Neural cell (in vitro differentiated cells): ENCODE results near the gene SPANXN3. TPM values are rescaled to one million over a fixed set of nuclear protein-coding genes. Genes with fewer than 3 reads are reported as not detected.

ENCODE experiments used
- H2AFZ ChIP-seq: fragments of 200-600, 300-800 bp; sonication (generic), shearing (Covaris generic); 2 replicates; pipeline ENCODE4 v1.6.0; 2014; ENCODE audit warnings: low read depth, mild to moderate bottlenecking, antibody characterized with exemption, low read length, moderate library complexity
- H3F3A ChIP-seq: fragments of 200-600 bp; shearing (Covaris generic); 2 replicates; pipeline ENCODE4 v1.6.1; 2016; ENCODE audit warnings: mild to moderate bottlenecking, moderate library complexity, mixed read lengths, antibody characterized with exemption, low read length; ENCODE audit not compliant: insufficient read depth, poor library complexity, severe bottlenecking
- H3K27ac ChIP-seq: fragments of 200-600, 300-800 bp; sonication (generic), shearing (Covaris generic); 2 replicates; pipeline ENCODE4 v1.5.1; 2014; ENCODE audit warnings: mild to moderate bottlenecking, low read length, moderate library complexity
- H3K27me3 ChIP-seq: fragments of 300-800, 200-600 bp; sonication (generic), shearing (Covaris generic); 2 replicates; pipeline ENCODE4 v1.6.0; 2014; ENCODE audit warnings: mild to moderate bottlenecking, low read depth, low read length, moderate library complexity; ENCODE audit not compliant: insufficient read depth
- H3K36me3 ChIP-seq: fragments of 300-800, 200-600 bp; sonication (generic), shearing (Covaris generic); 2 replicates; pipeline ENCODE4 v1.5.1; 2014; ENCODE audit warnings: mild to moderate bottlenecking, antibody characterized with exemption, low read length, moderate library complexity; ENCODE audit not compliant: insufficient read depth
- H3K4me2 ChIP-seq: fragments of 300-800, 200-600 bp; sonication (generic), shearing (Covaris generic); 2 replicates; pipeline ENCODE4 v1.6.0; 2014; ENCODE audit warnings: mild to moderate bottlenecking, low read length
- H3K4me3 ChIP-seq: fragments of 300-800, 200-600 bp; sonication (generic), shearing (Covaris generic); 2 replicates; pipeline ENCODE4 v1.5.1; 2014; ENCODE audit warnings: mild to moderate bottlenecking, low read length, moderate library complexity
- H3K79me2 ChIP-seq: fragments of 200-600 bp; shearing (Covaris generic); replicated peaks from 2 replicates; pipeline ENCODE4 v1.6.0; 2014; ENCODE audit warnings: mild to moderate bottlenecking, low read length, moderate library complexity; ENCODE audit not compliant: insufficient read depth
- H3K9ac ChIP-seq: fragments of 300-800, 200-600 bp; sonication (generic), shearing (Covaris generic); 2 replicates; pipeline ENCODE4 v1.6.1; 2016; ENCODE audit warnings: mild to moderate bottlenecking, low read length, mixed read lengths
- H3K9me2 ChIP-seq: fragments of 200-600 bp; shearing (Covaris generic); 2 replicates; pipeline ENCODE4 v1.6.1; 2016; ENCODE audit warnings: mild to moderate bottlenecking, low read length, mixed read lengths; ENCODE audit not compliant: insufficient read depth
- H3K9me3 ChIP-seq: fragments of 200-600, 300-800 bp; sonication (generic), shearing (Covaris generic); 2 replicates; pipeline ENCODE4 v1.6.1; 2016; ENCODE audit warnings: mild to moderate bottlenecking, mixed run types, low read length, moderate library complexity, mixed read lengths
- H4K20me1 ChIP-seq: fragments of 200-600 bp; shearing (Covaris generic); 2 replicates; pipeline ENCODE4 v1.6.1; 2016; ENCODE audit warnings: mild to moderate bottlenecking, mixed run types; ENCODE audit not compliant: insufficient read depth
- EP300 ChIP-seq: fragments of 450-650 bp; conservative IDR thresholded peaks from 2 replicates; pipeline ENCODE4 v1.6.1; 2014; ENCODE audit warnings: antibody characterized with exemption, mild to moderate bottlenecking, moderate library complexity; ENCODE audit not compliant: poor library complexity, severe bottlenecking
- EZH2 ChIP-seq: fragments of 200-600, 300-800 bp; shearing (Covaris generic), sonication (generic); IDR thresholded peaks from 2 replicates; pipeline ENCODE4 v1.6.1; 2014; ENCODE audit warnings: antibody characterized with exemption, low read length, borderline replicate concordance, mild to moderate bottlenecking; ENCODE audit not compliant: insufficient read depth, poor library complexity, severe bottlenecking
- MXI1 ChIP-seq: fragments of 450-650 bp; conservative IDR thresholded peaks from 2 replicates; pipeline ENCODE4 v1.6.1; 2014; ENCODE audit warnings: antibody characterized with exemption, mild to moderate bottlenecking; ENCODE audit not compliant: poor library complexity, severe bottlenecking
- POLR2AphosphoS5 ChIP-seq: IDR thresholded peaks from 2 replicates; pipeline ENCODE4 v1.6.1; 2012
- RAD21 ChIP-seq: fragments of 450-650 bp; conservative IDR thresholded peaks from 2 replicates; pipeline ENCODE4 v1.6.1; 2014; ENCODE audit warnings: antibody characterized with exemption, mild to moderate bottlenecking, moderate library complexity
- SMC3 ChIP-seq: fragments of 450-650 bp; conservative IDR thresholded peaks from 2 replicates; pipeline ENCODE4 v1.6.1; 2014; ENCODE audit warnings: antibody characterized with exemption, mild to moderate bottlenecking, moderate library complexity; ENCODE audit not compliant: poor library complexity
- TAF1 ChIP-seq: IDR thresholded peaks from 2 replicates; pipeline ENCODE4 v1.6.1; 2012; ENCODE audit warnings: low read depth
- polyA plus RNA-seq: library from polyadenylated mRNA; depleted of rRNA; stranded (reverse); fragments of >200 nt; gene quantifications from 2 replicates; pipeline ENCODE4 v1.2.3, GENCODE V29; 2014
- TF ChIP-seq, protein P1 (sequence below): fragments of 450-650 bp; IDR thresholded peaks from 2 replicates; pipeline ENCODE4 v1.5.1; 2014; ENCODE audit warnings: antibody characterized with exemption, mild to moderate bottlenecking, moderate library complexity; ENCODE audit not compliant: poor library complexity, severe bottlenecking
- TF ChIP-seq, protein P2 (sequence below): IDR thresholded peaks from 2 replicates; pipeline ENCODE4 v1.6.1; 2012; ENCODE audit warnings: borderline replicate concordance

SPANXN3 gene
- polyA plus RNA-seq, 1 donor from 2014 or later = not detected

DNA sequence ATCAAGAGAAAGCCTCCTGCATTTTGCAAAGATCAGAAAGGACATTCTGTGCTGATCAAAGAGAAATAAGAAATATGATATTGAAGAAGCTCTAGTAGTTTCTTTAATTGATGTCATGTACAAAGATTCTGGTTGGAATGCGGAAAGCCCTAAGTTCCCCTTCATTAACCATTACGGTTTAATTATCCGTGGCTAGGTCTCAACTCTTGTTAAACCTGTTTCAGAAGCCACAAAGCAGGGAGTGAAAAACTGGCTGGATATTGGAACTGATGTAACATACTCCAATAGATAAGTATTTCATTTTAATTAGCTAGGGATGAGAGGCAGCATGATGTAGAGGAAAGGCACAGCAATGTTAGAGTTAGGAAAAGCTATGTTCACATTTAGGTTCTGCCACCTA is 55.7 kb downstream of the SPANXN3 start:
- Histone ChIP-seq H3K4me2 (no peak overlapping the region), H3K4me3 (no peak overlapping the region), H3K9me3 (no peaks in the 10 kb centered on the region), H3K9me2 (no peaks in the 10 kb centered on the region), H3F3A (no peaks in the 10 kb centered on the region), H3K36me3 (no peaks in the 10 kb centered on the region), H3K9ac (no peak overlapping the region), H3K27ac (no peak overlapping the region), H3K79me2 (no peaks in the 10 kb centered on the region), H3K27me3 (no peaks in the 10 kb centered on the region), H4K20me1 (no peaks in the 10 kb centered on the region), H2AFZ (no peak overlapping the region)
- TF ChIP-seq, protein P1, sequence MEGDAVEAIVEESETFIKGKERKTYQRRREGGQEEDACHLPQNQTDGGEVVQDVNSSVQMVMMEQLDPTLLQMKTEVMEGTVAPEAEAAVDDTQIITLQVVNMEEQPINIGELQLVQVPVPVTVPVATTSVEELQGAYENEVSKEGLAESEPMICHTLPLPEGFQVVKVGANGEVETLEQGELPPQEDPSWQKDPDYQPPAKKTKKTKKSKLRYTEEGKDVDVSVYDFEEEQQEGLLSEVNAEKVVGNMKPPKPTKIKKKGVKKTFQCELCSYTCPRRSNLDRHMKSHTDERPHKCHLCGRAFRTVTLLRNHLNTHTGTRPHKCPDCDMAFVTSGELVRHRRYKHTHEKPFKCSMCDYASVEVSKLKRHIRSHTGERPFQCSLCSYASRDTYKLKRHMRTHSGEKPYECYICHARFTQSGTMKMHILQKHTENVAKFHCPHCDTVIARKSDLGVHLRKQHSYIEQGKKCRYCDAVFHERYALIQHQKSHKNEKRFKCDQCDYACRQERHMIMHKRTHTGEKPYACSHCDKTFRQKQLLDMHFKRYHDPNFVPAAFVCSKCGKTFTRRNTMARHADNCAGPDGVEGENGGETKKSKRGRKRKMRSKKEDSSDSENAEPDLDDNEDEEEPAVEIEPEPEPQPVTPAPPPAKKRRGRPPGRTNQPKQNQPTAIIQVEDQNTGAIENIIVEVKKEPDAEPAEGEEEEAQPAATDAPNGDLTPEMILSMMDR = no peak
- TF ChIP-seq EP300 (no peak), SMC3 (no peak), MXI1 (no peak), POLR2AphosphoS5 (no peak), EZH2 (no peak), RAD21 (no peak), TAF1 (no peak)
- TF ChIP-seq, protein P2, sequence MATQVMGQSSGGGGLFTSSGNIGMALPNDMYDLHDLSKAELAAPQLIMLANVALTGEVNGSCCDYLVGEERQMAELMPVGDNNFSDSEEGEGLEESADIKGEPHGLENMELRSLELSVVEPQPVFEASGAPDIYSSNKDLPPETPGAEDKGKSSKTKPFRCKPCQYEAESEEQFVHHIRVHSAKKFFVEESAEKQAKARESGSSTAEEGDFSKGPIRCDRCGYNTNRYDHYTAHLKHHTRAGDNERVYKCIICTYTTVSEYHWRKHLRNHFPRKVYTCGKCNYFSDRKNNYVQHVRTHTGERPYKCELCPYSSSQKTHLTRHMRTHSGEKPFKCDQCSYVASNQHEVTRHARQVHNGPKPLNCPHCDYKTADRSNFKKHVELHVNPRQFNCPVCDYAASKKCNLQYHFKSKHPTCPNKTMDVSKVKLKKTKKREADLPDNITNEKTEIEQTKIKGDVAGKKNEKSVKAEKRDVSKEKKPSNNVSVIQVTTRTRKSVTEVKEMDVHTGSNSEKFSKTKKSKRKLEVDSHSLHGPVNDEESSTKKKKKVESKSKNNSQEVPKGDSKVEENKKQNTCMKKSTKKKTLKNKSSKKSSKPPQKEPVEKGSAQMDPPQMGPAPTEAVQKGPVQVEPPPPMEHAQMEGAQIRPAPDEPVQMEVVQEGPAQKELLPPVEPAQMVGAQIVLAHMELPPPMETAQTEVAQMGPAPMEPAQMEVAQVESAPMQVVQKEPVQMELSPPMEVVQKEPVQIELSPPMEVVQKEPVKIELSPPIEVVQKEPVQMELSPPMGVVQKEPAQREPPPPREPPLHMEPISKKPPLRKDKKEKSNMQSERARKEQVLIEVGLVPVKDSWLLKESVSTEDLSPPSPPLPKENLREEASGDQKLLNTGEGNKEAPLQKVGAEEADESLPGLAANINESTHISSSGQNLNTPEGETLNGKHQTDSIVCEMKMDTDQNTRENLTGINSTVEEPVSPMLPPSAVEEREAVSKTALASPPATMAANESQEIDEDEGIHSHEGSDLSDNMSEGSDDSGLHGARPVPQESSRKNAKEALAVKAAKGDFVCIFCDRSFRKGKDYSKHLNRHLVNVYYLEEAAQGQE = no peak

Other genes starting within 250 kb of the SPANXN3 start
- gene SLITRK4, start 118.6 kb upstream of the SPANXN3 start, polyA plus RNA-seq = 3.8 and 4.5 TPM in 2 replicates
- gene SPANXN2, start 203.3 kb upstream of the SPANXN3 start, polyA plus RNA-seq = not detected in 2 replicates